Coronary artery (tissue), 2 donors: ENCODE measurements around the gene GPR146.
A peak's percentile ranks its signal among the peaks of the same experiment; 100 is the strongest.

Source experiments
- DNase-seq: peaks from one replicate; pipeline ENCODE4 v3.0.0-alpha.2; 2017; ENCODE audit warnings: low spot score
- H3K27ac ChIP-seq, 2 donors: fragments of 200-600 bp; sonication (generic); one replicate each; pipeline ENCODE4 v1.5.1; 2016 to 2019
- H3K4me3 ChIP-seq: fragments of 200-600 bp; sonication (generic); 2 replicates; pipeline ENCODE4 v1.5.1; 2016; ENCODE audit warnings: mild to moderate bottlenecking, moderate library complexity
- CTCF ChIP-seq: fragments of 200-600 bp; sonication (generic); IDR thresholded peaks from one replicate; pipeline ENCODE4 v1.5.1; 2019; ENCODE audit warnings: antibody characterized with exemption

GPR146 gene

GRCh38 chr7:1049006-1049741, 4.8 kb downstream of the GPR146 start:
- peak overlapping the region in 1 of 2 donors; percentile 79 for H3K27ac ChIP-seq
- DNase-seq: no peak
- no peak overlapping the region for H3K4me3 ChIP-seq
- TF ChIP-seq CTCF: no peak

- no peak for TF ChIP-seq CTCF
- H3K27ac ChIP-seq: peak overlapping the region in 1 of 2 donors; percentile 79
- H3K4me3 ChIP-seq: no peak overlapping the region
- no peak for DNase-seq
Measured at GRCh38 chr7:1049801-1050200, 5.5 kb downstream of the GPR146 start.

- DNase-seq: no peak
- no peak overlapping the region for H3K4me3 ChIP-seq
- TF ChIP-seq CTCF: no peak
- peak overlapping the region in 1 of 2 donors; percentile 79 for H3K27ac ChIP-seq
Measured at GRCh38 chr7:1050254-1050906, 6.0 kb downstream of the GPR146 start.

GRCh38 chr7:1050956-1051690, 6.8 kb downstream of the GPR146 start:
- no peak for TF ChIP-seq CTCF
- DNase-seq: no peak
- no peak overlapping the region for H3K4me3 ChIP-seq
- peak overlapping the region in 1 of 2 donors; percentile 79 for H3K27ac ChIP-seq

- DNase-seq: no peak
- no peak for TF ChIP-seq CTCF
- H3K4me3 ChIP-seq: no peak overlapping the region
- H3K27ac ChIP-seq: peak overlapping the region; percentile 13 to 79
Measured at GRCh38 chr7:1052031-1052818, 7.9 kb downstream of the GPR146 start.

GRCh38 chr7:1053002-1053411, 8.7 kb downstream of the GPR146 start:
- DNase-seq: no peak
- no peak for TF ChIP-seq CTCF
- H3K27ac ChIP-seq: peak overlapping the region; percentile 13 to 79
- H3K4me3 ChIP-seq: no peak overlapping the region
